Hypothalamus (tissue), 51 donors: ENCODE results near the gene FZD8.
"Not testable (repeated sequence)": the region's sequence is repeated elsewhere in the genome, so short reads cannot be mapped to it uniquely, and the experiment has no call there.

Experiments used
- DNase-seq, 51 donors: peaks; one replicate each; lab custom pipeline; 2025; lab: John Stamatoyannopoulos, UW

Gene FZD8, protein sequence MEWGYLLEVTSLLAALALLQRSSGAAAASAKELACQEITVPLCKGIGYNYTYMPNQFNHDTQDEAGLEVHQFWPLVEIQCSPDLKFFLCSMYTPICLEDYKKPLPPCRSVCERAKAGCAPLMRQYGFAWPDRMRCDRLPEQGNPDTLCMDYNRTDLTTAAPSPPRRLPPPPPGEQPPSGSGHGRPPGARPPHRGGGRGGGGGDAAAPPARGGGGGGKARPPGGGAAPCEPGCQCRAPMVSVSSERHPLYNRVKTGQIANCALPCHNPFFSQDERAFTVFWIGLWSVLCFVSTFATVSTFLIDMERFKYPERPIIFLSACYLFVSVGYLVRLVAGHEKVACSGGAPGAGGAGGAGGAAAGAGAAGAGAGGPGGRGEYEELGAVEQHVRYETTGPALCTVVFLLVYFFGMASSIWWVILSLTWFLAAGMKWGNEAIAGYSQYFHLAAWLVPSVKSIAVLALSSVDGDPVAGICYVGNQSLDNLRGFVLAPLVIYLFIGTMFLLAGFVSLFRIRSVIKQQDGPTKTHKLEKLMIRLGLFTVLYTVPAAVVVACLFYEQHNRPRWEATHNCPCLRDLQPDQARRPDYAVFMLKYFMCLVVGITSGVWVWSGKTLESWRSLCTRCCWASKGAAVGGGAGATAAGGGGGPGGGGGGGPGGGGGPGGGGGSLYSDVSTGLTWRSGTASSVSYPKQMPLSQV

DNA sequence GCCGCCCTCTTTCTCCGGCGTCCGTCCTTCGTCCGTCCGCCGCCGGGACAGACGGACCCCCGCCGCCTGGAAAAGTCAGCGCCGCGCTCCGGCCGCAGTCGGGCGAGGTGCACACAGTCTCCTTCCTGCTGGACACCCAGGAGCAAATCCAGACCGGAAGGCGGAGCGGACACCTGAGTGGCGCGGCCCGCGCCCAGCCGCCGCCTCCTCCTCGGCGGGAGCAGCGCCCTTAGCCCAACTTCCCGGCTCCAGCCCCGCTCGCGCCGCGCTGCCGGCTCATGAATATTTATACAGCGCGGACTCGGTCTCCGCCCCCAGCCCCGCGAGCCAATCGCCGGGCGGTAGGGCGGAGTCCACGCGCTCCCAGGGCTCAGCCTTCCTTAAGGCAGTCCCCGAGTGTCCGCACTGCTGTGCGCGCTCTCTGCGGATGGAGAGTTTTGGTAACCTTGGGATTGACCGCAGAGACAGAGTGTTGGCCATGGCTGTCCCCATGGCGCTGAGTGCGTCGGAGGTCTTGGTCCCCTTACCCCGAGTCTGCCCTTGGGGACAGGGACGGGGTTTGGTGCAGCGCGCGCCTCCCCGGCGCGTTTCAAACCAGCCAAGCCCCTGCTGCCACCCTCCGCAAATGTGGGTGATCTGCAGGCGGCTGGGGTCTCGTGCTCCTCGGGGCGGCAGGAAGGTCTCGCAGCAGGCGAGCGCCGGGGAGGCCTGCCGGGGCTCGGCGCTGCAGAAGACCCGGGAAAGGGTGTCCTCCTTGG is at the start of gene FZD8:
Gene FZD8, minus strand, starts transcription at position 262 of the 758 bp plus-strand sequence. CDS start 867 bp downstream, outside the sequence.
- DNase-seq, result peak; percentile 12 to 92 (median 80)

DNA sequence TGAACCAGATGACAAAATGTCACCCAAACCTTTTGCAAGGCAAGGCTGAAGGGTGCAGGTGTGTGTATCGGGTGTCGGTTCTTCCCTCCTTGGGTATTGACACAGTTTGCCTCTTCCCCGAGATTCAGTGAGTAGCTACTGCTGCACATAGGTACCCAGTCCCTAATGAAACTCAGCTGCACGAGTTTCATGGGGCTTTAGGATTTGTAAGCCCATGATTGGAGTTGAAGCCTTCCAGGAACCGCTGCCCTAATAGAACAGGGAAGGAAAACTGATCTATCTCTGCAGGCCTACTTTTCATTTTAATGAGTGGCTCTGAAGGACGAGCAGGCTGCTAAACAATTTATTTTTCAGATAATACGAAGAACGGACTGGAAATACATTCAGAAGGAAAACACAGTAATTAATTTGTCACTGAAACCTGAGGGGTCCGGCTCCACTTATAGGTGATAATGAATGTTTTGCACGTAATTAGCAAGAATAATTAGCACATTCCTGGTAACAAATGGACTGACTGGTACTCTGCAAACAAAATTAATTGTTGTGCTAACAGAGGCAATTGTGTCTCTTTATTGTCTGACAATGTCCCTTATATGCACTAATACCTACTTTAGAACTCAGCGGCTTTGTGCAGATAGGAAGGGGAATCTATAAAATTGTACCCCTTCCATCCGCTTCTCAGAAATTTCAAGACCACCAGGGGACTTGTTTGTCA is 49.6 kb upstream of the FZD8 start:
- no peak for DNase-seq

DNA sequence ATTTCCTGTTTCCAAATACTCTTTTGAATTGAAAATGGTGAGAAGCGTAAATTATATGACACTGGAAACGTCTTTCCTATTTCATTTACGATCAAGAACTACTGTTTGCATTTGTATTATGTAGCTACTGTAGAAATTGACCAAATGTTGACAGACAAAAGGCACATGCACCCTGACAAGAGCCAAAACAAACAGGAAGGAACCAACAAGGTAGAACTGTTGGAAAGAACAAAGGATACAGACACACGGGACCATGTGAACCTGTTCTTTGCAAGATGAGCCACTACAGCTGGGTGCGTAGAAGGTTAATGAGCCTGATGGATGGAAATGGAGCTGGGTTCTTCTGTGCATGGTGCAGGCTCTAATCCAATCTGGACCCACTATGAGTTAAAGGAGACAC is 48.4 kb upstream of the FZD8 start:
- DNase-seq, result no peak

GRCh38 chr10:35685858-35686257 is 43.8 kb upstream of the FZD8 start:
- not testable (repeated sequence) for DNase-seq

GRCh38 chr10:35685402-35685801 is 43.3 kb upstream of the FZD8 start:
- no peak for DNase-seq

DNA sequence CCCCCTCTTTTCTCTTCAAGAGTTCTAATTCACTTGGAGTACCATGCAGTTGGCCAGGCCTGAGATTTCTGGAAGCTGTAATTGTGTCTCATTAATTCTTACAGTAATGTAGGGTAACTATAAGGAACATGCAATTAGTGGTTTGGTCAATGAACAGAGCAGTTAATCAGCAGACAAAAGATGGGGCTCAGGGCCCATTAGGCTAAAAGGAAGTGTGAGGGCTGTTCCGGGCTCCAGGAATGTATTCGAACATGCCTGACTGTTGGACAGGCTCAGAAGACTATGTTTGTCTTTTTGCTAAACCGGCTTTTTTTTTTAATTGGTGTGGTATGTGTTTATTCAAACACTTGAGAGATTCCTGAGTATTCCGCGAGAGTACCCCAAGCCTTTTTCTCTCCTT is 42.5 kb upstream of the FZD8 start:
- no peak for DNase-seq

DNA sequence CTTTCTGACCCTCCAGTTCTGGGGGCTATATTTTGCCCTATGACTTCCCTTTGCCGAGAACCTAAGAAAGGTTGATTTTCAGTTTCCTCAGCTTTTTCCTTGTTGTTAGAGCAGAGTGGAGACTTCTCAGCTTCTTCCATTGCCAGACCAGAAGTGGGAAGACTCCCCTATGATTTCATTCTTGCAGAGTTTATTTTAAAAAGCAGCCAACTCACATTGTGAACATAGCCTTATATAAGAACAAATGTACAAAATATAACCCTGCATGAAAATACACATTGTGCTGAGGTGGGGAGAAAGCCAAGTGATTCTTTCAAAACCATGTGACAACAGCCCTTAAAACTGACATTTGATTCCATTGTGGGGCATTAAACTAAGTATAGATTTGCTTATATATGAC is 33.8 kb upstream of the FZD8 start:
- DNase-seq, result no peak

- DNase-seq, result no peak
Observed at GRCh38 chr10:35674843-35675242, 32.7 kb upstream of the FZD8 start.

GRCh38 chr10:35668865-35669650 is 27.0 kb upstream of the FZD8 start:
- no peak for DNase-seq

- no peak for DNase-seq
Observed at GRCh38 chr10:35667971-35668370, 25.9 kb upstream of the FZD8 start.

DNA sequence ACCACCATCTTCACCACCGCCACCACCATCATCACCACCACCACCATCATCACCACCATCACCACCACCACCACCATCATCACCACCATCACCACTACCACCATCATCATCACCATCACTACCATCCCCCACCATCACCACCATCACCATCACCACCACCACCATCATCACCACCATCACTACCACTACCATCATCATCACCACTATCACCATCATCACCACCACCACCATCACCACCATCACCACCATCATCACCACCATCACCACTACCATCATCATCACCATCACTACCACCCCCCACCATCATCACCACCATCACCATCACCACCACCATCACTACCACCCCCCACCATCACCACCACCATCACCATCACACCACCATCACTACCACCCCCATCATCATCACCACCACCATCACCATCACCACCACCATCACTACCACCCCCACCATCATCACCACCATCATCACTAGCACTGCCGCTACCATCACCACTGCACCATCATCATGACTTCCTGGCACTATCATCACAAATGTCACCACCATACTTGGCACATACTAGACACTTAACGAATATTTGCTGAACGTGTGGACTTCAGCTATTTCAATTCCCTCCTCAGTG is 25.3 kb upstream of the FZD8 start:
- DNase-seq, result no peak

- no peak for DNase-seq
Observed at GRCh38 chr10:35661236-35661635, 19.1 kb upstream of the FZD8 start.

GRCh38 chr10:35659456-35659855 is 17.4 kb upstream of the FZD8 start:
- DNase-seq, result no peak

- DNase-seq, result no peak
Observed at GRCh38 chr10:35657621-35658020, 15.5 kb upstream of the FZD8 start.

DNA sequence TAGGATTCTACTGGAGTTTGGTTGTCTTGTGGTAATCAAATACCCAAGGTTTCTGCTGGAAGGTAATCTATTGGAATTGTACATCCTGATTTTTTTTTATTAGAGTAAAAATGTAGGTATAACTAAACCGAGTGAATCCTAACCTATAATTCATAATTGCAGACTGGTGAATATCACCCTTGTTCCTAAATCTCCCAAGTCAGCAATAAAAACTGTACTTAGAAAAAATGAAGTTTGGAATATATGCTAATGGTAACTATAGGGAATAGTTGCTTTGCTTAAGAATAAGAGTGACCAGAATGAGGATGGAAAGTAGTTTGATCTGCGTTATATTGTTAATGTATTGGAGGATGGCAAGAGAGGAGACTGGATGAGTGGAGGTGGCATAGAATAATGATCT is 10.7 kb upstream of the FZD8 start:
- DNase-seq, result no peak

- no peak for DNase-seq
Observed at GRCh38 chr10:35650894-35651293, 8.8 kb upstream of the FZD8 start.

DNA sequence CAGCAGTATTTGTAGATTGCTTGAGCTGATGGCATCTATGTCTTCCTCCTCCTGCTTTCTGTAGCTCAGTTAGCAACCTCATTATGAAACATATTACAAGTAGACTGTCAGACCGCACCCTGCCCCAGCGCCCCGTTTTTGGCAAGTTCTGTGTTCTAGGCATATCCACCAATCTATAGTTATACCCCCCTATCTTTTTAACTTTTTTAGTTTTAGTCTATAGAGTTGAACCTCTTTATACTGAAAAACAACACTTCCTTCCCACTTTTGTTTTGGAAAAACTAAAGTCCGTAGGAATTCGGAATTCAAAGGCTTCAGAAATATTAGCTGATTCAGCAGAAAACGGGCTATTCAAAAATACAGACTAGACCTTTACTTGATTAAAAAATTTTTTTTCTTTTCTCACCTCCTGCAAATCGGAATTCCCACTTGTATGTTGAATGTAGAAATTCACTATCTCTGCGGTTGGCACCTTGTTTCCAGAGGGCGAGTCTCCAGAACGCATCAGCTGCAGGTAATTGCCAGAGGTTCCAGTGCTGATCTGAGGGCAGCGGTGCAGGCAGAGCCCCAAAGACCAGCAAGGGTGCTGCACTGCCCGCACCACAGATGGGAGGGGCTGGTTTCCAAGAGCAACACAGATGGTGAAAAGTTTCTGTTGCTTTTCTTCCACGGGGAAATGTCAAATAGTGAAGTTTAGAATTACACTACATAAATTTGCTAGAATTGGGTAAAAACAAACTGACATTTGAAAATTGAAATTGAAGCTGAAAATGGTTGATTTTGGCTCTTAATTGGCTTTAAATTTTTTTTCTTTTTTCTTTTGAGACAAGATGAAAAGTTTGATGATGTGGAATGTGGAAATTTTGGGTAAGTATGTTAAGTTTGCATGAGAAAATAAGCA is 2.2 kb upstream of the FZD8 start:
- DNase-seq, result peak in 5 of 51 donors; percentile 2 to 18 (median 6)
